Activated T-cell treated with anti-CD3 and anti-CD28 coated beads, Interleukin-2, amount 50 U/mL, for 4 hours (primary cell): Measurements from ENCODE around the gene RYR1. TPM values are rescaled to one million over a fixed set of nuclear protein-coding genes. Genes with fewer than 3 reads are reported as not detected.

Experiments
- ATAC-seq, 2 donors: fragments of 200-7000 bp; cut with Tn5 transposase; one replicate each; pipeline ENCODE4 v1.10.0; 2021
- DNase-seq: peaks from one replicate; pipeline ENCODE4 v3.0.0-alpha.2; 2020
- H3K27me3 Mint-ChIP-seq: one replicate; pipeline ENCODE4 v1.8.0; 2021; ENCODE audit warnings: low read depth, mixed read lengths
- H3K36me3 Mint-ChIP-seq: one replicate; pipeline ENCODE4 v1.8.0; 2022; ENCODE audit warnings: mixed read lengths; ENCODE audit not compliant: insufficient read depth
- H3K4me1 Mint-ChIP-seq: one replicate; pipeline ENCODE4 v1.8.0; 2021; ENCODE audit warnings: low read depth, mixed read lengths
- H3K4me3 Mint-ChIP-seq: one replicate; pipeline ENCODE4 v1.8.0; 2021; ENCODE audit warnings: mild to moderate bottlenecking, moderate library complexity, mixed read lengths
- H3K9me3 Mint-ChIP-seq: one replicate; pipeline ENCODE4 v1.8.0; 2021; ENCODE audit warnings: mixed read lengths
- total RNA-seq, 3 donors: library from RNA; stranded (reverse); gene quantifications; one replicate each; pipeline ENCODE4 v1.2.1, GENCODE V29; 2021

The RYR1 gene
- total RNA-seq, 3 donors from 2014 or later = 2.3 to 3.9 (median 3.2) TPM

DNA sequence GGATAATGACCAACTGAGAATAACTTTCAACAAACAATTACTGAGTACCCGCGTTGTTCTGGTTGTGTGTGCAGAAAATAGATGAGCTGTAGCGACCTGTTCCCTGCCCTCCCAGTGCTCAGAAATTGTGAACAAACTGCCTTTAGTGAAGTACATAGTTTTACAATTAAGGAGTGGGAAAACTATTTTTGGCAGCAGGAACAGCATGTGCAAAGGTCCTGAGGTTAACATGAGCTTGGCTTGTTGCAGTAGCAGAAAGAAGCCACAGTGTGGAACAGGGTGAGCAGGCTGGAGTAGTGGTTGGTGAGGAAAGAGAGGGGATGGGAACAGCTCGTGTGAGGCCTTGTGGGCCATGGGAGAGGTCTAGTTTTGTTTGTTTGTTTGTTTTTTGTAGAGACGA is 16.0 kb downstream of the RYR1 start:
- no peak overlapping the region for H3K4me3 Mint-ChIP-seq
- DNase-seq = no peak
- H3K27me3 Mint-ChIP-seq = no peaks in the 10 kb centered on the region
- H3K9me3 Mint-ChIP-seq = no peaks in the 10 kb centered on the region
- H3K36me3 Mint-ChIP-seq = no peaks in the 10 kb centered on the region
- H3K4me1 Mint-ChIP-seq = no peaks in the 10 kb centered on the region
- no peak for ATAC-seq

DNA sequence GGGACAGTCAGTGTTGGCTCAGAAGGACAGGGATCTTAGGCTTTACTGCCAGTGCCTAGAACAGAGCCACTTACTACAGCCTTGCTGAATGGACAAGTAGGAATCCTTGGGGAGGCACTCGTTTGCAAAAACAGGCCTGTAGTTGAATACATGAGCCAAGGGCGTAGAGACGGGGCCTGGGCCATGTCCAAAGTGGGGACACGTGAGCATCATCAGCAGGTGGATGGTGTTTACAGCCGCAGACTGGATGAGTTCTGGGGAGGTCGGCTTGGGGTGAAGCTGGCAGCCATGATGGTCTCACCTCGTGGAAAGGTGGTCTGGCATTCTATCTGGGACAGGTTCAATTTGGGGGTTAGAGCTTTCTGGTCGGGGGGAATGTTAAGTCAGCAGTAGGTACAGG is 17.5 kb downstream of the RYR1 start:
- ATAC-seq (no peak), DNase-seq (no peak)
- Mint-ChIP-seq H3K4me1 (no peaks in the 10 kb centered on the region), H3K4me3 (no peak overlapping the region), H3K36me3 (no peaks in the 10 kb centered on the region), H3K27me3 (no peaks in the 10 kb centered on the region), H3K9me3 (no peaks in the 10 kb centered on the region)

DNA sequence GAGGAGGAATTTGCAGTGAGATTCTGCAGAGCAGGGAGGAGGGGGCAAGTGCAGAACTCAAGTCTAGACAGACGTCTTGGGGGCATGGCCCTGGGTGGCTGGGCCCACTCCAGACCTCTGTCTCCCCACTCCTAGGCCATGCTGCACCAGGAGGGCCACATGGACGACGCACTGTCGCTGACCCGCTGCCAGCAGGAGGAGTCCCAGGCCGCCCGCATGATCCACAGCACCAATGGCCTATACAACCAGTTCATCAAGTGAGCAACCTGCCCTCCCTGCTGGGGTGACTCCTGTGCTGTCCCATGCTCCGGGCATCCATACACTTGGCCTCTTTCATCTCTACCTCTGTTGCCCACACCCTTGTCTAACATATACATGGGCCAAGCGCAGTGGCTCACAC is 18.1 kb downstream of the RYR1 start:
- no peak for ATAC-seq
- H3K4me1 Mint-ChIP-seq = no peaks in the 10 kb centered on the region
- no peak overlapping the region for H3K4me3 Mint-ChIP-seq
- no peaks in the 10 kb centered on the region for H3K9me3 Mint-ChIP-seq
- no peaks in the 10 kb centered on the region for H3K36me3 Mint-ChIP-seq
- no peaks in the 10 kb centered on the region for H3K27me3 Mint-ChIP-seq
- DNase-seq = no peak

DNA sequence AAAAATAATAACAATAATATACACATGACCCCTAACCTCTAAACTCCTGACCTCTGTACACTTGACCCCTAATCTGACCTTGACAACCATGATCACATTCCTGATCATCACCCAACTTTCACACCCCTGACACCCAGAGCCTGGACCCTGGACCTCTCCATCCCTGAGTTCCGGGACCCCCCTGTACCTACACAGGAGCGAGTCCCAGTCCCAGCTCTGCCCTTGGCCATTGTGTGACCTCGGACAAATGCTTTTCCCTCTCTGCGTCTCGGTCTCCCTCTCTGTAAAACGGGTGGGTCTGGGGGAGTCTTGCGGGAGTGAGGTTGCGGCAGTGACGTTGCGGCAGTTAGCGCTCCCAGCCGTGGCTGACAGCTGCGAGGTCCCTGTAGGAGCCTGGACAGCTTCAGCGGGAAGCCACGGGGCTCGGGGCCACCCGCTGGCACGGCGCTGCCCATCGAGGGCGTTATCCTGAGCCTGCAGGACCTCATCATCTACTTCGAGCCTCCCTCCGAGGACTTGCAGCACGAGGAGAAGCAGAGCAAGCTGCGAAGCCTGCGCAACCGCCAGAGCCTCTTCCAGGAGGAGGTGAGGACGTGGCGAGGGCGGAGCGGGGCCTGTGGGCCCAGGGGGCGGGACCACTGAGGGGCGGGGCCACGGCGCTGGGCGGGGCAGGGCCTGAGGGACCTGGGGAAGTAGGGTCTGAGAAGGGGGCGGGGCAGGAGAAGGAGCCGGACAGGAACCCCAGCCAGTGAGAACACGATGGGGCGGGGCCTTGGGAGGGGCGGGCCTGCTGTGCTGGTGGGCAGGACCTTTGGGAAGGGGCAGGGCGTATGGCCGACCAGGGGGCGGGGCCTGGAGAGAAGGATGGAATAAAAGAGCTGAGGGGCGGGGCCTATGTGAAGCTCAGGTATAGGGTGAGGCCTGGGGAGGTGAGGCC is 19.2 kb downstream of the RYR1 start:
- H3K36me3 Mint-ChIP-seq = no peaks in the 10 kb centered on the region
- no peak for DNase-seq
- peak in 1 of 2 donors; percentile 63 for ATAC-seq

DNA sequence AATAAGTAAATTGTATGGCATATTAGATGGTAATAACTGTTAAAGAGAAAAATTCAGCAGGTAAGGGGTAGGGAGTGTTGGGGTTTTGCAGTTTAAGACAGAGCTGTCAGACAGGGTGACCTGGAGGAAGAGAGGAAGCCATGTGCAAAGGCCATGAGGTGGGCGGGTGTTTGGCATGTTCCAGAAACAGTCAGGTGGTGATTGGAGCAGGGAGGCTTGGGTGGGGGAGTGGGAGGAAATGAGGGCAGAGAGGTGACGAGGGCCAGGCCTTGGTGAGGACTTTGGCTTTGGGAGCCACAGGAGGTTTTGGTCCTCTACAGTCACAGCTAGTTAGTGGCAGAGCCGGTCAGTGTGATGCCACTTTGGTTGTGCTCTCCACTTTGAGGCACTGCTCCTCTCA is 20.1 kb downstream of the RYR1 start:
- Mint-ChIP-seq H3K4me3 (no peak overlapping the region), H3K27me3 (no peaks in the 10 kb centered on the region), H3K4me1 (no peaks in the 10 kb centered on the region), H3K36me3 (no peaks in the 10 kb centered on the region), H3K9me3 (no peaks in the 10 kb centered on the region)
- DNase-seq (no peak), ATAC-seq (no peak)

More for the DNA sequence above, 19.2 kb downstream of the RYR1 start:
- H3K27me3 Mint-ChIP-seq = no peaks in the 10 kb centered on the region
- no peaks in the 10 kb centered on the region for H3K4me1 Mint-ChIP-seq
- no peak overlapping the region for H3K4me3 Mint-ChIP-seq
- no peaks in the 10 kb centered on the region for H3K9me3 Mint-ChIP-seq

DNA sequence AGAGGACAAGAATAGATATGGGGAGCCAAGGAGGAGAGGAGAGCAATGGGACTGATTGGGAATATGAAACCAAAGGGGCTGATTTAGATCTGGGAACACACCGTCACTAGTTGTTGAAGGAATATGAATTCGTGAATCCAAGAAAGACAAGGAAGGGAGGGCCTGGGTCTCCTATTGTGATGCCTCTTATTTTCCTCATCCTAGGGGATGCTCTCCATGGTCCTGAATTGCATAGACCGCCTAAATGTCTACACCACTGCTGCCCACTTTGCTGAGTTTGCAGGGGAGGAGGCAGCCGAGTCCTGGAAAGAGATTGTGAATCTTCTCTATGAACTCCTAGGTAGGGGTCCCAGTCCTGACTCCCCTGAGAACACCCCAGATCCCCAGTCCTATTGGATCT is 21.5 kb downstream of the RYR1 start:
- Mint-ChIP-seq H3K9me3 (no peaks in the 10 kb centered on the region), H3K4me3 (no peak overlapping the region), H3K36me3 (no peaks in the 10 kb centered on the region), H3K4me1 (no peaks in the 10 kb centered on the region), H3K27me3 (no peaks in the 10 kb centered on the region)
- DNase-seq (no peak), ATAC-seq (no peak)

DNA sequence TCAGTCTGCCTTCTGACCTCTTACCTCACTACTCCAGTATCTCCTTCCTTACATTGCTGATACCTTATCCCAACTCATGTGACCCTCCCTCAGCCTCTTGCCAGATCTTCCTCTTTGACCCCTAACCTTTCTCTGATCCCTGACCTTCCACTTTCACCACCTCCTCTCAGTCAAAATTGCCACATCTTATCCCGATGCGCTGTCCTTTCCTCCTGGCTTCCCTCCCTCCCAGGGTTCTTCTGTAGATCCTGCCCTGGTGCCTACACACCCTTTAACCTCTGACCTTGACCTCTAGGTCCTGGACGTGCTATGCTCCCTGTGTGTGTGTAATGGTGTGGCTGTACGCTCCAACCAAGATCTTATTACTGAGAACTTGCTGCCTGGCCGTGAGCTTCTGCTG is 23.7 kb downstream of the RYR1 start:
- Mint-ChIP-seq H3K4me3 (no peak overlapping the region), H3K36me3 (no peaks in the 10 kb centered on the region), H3K4me1 (no peaks in the 10 kb centered on the region), H3K9me3 (no peaks in the 10 kb centered on the region), H3K27me3 (peaks cover 2% of the 10 kb centered on the region)
- ATAC-seq (no peak), DNase-seq (no peak)

DNA sequence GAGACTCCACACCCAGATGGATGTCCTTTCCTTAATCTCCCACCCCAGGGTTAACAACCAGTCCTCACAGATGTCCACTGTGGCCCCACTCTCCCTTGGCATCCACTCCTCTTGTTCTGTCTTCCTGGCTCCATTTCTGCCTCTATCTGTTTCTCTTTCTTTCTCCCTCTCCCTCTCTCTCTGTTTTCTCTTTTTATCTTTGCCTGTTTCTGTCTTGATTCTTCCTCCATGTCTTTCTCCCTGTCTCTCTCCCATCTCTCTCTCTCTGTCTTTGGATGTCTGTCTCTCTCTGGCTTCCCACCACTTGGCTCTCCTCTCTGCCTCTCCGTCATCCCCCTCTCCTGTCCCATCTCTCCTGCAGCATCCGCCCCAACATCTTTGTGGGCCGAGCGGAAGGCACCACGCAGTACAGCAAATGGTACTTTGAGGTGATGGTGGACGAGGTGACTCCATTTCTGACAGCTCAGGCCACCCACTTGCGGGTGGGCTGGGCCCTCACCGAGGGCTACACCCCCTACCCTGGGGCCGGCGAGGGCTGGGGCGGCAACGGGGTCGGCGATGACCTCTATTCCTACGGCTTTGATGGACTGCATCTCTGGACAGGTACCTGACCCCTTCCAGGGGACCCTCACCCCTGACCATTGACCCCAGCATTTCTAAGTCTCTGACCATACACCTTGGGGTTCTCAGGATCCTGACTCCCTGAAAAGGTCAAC is 24.4 kb downstream of the RYR1 start:
- Mint-ChIP-seq H3K4me3 (no peak overlapping the region), H3K4me1 (no peaks in the 10 kb centered on the region), H3K9me3 (no peaks in the 10 kb centered on the region), H3K36me3 (no peaks in the 10 kb centered on the region), H3K27me3 (peaks cover 4% of the 10 kb centered on the region)
- no peak for ATAC-seq
- DNase-seq = no peak

DNA sequence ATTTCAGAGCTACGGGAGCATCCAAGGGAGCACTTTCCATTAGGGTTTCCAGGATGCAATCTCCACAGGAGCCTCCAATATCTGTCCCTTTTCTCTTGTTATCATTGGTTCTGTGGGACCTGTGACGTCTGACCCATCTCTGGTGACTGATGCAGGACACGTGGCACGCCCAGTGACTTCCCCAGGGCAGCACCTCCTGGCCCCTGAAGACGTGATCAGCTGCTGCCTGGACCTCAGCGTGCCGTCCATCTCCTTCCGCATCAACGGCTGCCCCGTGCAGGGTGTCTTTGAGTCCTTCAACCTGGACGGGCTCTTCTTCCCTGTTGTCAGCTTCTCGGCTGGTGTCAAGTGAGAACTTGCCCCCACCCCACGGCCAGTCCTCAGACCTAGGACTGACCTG is 25.5 kb downstream of the RYR1 start:
- Mint-ChIP-seq H3K9me3 (no peaks in the 10 kb centered on the region), H3K4me1 (no peaks in the 10 kb centered on the region), H3K36me3 (no peaks in the 10 kb centered on the region), H3K27me3 (peaks cover 12% of the 10 kb centered on the region), H3K4me3 (no peak overlapping the region)
- DNase-seq (no peak), ATAC-seq (no peak)

DNA sequence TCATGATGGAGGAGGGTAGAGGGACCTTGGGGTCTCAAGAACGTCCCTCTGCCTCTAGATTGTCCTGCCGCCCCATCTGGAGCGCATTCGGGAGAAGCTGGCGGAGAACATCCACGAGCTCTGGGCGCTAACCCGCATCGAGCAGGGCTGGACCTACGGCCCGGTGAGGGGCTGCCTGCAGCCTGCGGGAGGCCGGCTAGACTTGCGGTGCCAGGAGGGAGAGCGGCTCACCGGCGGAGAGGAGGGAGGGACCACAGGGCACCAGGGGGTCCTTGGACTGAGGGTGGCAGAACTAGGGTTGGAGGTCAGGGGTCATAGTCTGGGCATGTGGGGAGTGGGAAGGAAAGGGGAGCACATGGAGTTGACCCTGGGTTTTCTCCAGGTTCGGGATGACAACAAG is 29.9 kb downstream of the RYR1 start:
- Mint-ChIP-seq H3K4me3 (no peak overlapping the region), H3K4me1 (no peaks in the 10 kb centered on the region), H3K36me3 (no peaks in the 10 kb centered on the region), H3K9me3 (no peaks in the 10 kb centered on the region), H3K27me3 (peaks cover 18% of the 10 kb centered on the region)
- ATAC-seq (no peak), DNase-seq (no peak)

DNA sequence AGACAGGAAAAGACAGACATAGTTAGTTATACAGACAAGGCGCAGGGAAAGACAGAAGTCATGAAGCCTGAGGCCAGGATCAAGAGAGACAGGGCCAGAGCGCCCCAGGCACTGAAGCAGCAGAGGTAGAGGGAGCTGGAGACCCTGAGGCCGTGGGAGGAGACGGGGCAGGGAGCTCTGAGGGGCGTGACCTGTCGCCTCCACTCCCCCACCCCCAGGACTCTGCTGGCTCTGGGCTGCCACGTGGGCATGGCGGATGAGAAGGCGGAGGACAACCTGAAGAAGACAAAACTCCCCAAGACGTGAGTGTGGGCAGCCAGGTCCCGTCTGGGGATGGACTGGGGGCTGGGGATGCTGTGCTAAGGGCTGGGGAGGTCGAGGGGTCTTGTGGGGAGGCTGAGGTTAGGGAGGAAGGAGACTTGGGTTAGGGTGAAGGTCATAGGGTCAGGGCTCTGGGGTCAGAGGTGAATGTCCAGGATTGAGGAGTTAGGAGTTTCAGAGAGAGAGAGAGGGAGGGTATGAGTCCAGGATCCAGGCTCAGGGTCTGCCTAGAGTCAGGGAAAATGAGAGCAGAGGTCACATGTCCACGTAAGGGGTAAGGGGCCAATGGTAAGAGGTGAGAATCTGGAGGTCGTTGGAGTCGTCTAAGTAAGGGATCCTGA is 31.1 kb downstream of the RYR1 start:
- H3K4me3 Mint-ChIP-seq = no peak overlapping the region
- no peak for ATAC-seq
- no peaks in the 10 kb centered on the region for H3K36me3 Mint-ChIP-seq
- H3K9me3 Mint-ChIP-seq = no peaks in the 10 kb centered on the region
- H3K4me1 Mint-ChIP-seq = no peaks in the 10 kb centered on the region
- peaks cover 21% of the 10 kb centered on the region for H3K27me3 Mint-ChIP-seq
- DNase-seq = no peak

DNA sequence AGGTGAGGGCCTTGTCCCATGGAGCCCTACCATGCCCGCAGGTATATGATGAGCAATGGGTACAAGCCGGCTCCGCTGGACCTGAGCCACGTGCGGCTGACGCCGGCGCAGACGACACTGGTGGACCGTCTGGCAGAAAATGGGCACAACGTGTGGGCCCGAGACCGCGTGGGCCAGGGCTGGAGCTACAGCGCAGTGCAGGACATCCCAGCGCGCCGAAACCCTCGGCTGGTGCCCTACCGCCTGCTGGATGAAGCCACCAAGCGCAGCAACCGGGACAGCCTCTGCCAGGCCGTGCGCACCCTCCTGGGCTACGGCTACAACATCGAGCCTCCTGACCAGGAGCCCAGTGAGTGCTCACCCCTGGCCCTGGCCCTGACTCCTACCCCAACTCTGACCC is 32.6 kb downstream of the RYR1 start:
- DNase-seq = no peak
- H3K27me3 Mint-ChIP-seq = peaks cover 23% of the 10 kb centered on the region
- H3K36me3 Mint-ChIP-seq = no peaks in the 10 kb centered on the region
- H3K9me3 Mint-ChIP-seq = no peaks in the 10 kb centered on the region
- H3K4me3 Mint-ChIP-seq = no peak overlapping the region
- no peak for ATAC-seq
- no peaks in the 10 kb centered on the region for H3K4me1 Mint-ChIP-seq

DNA sequence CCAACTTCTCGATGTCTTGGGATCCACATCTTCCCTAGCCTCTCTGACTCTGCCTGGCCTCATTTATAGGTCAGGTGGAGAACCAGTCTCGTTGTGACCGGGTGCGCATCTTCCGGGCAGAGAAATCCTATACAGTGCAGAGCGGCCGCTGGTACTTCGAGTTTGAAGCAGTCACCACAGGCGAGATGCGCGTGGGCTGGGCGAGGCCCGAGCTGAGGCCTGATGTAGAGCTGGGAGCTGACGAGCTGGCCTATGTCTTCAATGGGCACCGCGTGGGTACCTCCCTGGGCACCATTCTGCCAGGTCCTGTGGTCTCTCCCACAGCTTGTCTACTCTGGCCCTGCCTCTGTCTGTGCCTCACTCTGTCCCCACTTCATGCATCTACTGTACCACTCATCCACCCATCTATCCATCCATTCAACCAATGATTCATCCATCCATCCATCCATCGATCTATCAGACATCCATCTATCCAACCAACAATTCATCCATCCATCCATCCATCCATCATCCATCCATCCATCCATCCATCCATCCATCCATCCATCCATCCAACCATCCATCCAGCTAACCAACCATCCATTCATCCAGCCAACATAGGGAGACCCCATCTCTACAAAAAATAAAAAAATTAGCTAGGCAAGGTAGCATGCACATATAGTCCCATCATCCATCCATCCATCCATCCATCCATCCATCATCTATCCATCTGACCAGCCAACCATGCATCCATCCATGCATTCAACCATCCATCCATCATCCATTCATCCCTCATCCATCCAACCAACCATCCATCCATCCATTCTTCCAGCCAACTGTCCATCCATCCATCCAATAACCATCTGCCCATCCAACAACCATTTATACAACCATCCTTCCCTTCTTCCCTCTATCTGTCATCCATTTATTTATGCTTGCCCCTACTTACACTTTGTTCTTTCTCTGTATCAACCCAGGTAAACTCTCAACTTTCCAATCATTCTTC is 34.3 kb downstream of the RYR1 start:
- no peak for DNase-seq
- H3K36me3 Mint-ChIP-seq = no peaks in the 10 kb centered on the region

DNA sequence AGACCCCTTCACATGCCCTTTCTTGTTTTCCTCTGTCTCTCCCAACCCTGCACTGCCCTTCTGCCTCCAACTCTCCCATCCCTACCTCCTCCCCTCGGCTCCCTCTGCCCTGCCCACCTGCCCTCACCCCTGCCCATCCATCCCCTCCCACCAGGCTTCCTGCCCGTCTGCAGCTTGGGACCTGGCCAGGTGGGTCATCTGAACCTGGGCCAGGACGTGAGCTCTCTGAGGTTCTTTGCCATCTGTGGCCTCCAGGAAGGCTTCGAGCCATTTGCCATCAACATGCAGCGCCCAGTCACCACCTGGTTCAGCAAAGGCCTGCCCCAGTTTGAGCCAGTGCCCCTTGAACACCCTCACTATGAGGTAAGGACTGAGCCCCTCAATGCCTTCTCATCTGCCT is 35.7 kb downstream of the RYR1 start:
- Mint-ChIP-seq H3K9me3 (no peaks in the 10 kb centered on the region), H3K4me3 (no peak overlapping the region), H3K36me3 (no peaks in the 10 kb centered on the region), H3K27me3 (peaks cover 11% of the 10 kb centered on the region), H3K4me1 (no peaks in the 10 kb centered on the region)
- ATAC-seq (no peak), DNase-seq (no peak)

More for the DNA sequence above, 34.3 kb downstream of the RYR1 start:
- no peak for ATAC-seq
- peaks cover 20% of the 10 kb centered on the region for H3K27me3 Mint-ChIP-seq
- H3K4me3 Mint-ChIP-seq = no peak overlapping the region
- H3K4me1 Mint-ChIP-seq = no peaks in the 10 kb centered on the region
- H3K9me3 Mint-ChIP-seq = no peaks in the 10 kb centered on the region
